K562 (cell line): ENCODE results near the gene FAR2. TPM values are rescaled to one million over a fixed set of nuclear protein-coding genes. Genes with fewer than 3 reads are reported as not detected.

Experiments used
- ATAC-seq: fragments of 200-7000 bp; cut with Tn5 transposase; 3 replicates; pipeline ENCODE4 v1.9.1; 2020; ENCODE audit warnings: moderate library complexity
- BruUV-seq: library from RNA; stranded (reverse); fragments of 400-500 nt; replicated peaks from 2 replicates; lab custom pipeline; 2021; lab: Mats Ljungman, UMichigan
- CTCF ChIA-PET: fragments of 300-600 bp; formaldehyde crosslinking; extraction: SDS; loops from one replicate; lab custom pipeline; 2021; ENCODE audit warnings: low intra/inter-chr PET ratio; lab: Yijun Ruan, JAX
- POLR2A ChIA-PET: fragments of 300-600, 350-650 bp; sonication (Branson Sonifier 250); formaldehyde crosslinking; extraction: SDS; loops from one replicate; lab custom pipeline; 2021; ENCODE audit warnings: antibody characterized with exemption, inconsistent platforms; lab: Yijun Ruan, JAX
- DNase-seq, 4 experiments: peaks; one replicate each; pipeline versions ENCODE4 v3.0.0 to v3.0.0-alpha.2; 2011 to 2018; ENCODE audit warnings: low spot score in 3 of 4, mixed read lengths in 3 of 4; ENCODE audit errors: extremely low read depth in 1 of 4
- FAIRE-seq: peaks from 2 replicates; lab custom pipeline; 2011; peaks lifted over from hg19 to GRCh38; lab: Jason Lieb, UNC
- H2AFZ ChIP-seq: 2 replicates; pipeline ENCODE4 v1.6.0; 2011; ENCODE audit warnings: low read depth, low read length, control low read depth, inconsistent platforms
- H3K27ac ChIP-seq: fragments of 200-600 bp; 3 replicates; pipeline ENCODE4 v1.8.0; 2011; ENCODE audit warnings: low read depth, mild to moderate bottlenecking, control low read depth, inconsistent platforms, low read length, moderate library complexity, mixed read lengths; ENCODE audit errors: extremely low read depth
- H3K27me3 ChIP-seq, 2 experiments: fragments of 300-600 bp in 1 of 2; 2 replicates in 1 of 2; 3 replicates in 1 of 2; pipeline versions ENCODE4 v1.6.0 to v1.8.0; 2011; ENCODE audit warnings: inconsistent platforms in 2 of 2, low read length in 2 of 2, mild to moderate bottlenecking in 1 of 2, mixed read lengths in 1 of 2, moderate library complexity in 1 of 2; ENCODE audit not compliant: control insufficient read depth in 2 of 2, insufficient read depth in 2 of 2
- H3K36me3 ChIP-seq: fragments of 300-600 bp; 3 replicates; pipeline ENCODE4 v1.8.0; 2011; ENCODE audit warnings: mild to moderate bottlenecking, low read length, inconsistent platforms; ENCODE audit not compliant: control insufficient read depth, insufficient read depth
- H3K4me1 ChIP-seq, 2 experiments: fragments of 200-600 bp in 1 of 2; replicated peaks in 1 of 2; 2 replicates in 1 of 2; 3 replicates in 1 of 2; pipeline versions ENCODE4 v1.5.1 to v1.8.0; 2011; ENCODE audit warnings: inconsistent platforms in 2 of 2, low read length in 2 of 2, mild to moderate bottlenecking in 1 of 2, mixed read lengths in 1 of 2, moderate library complexity in 1 of 2; ENCODE audit not compliant: control insufficient read depth in 2 of 2, insufficient read depth in 2 of 2
- H3K4me2 ChIP-seq: 2 replicates; pipeline ENCODE4 v1.6.1; 2011; ENCODE audit warnings: low read length, control low read depth, inconsistent platforms, mixed read lengths; ENCODE audit not compliant: insufficient read depth
- H3K4me3 ChIP-seq: fragments of 200-600 bp; sonication (generic), shearing (Covaris generic); 2 replicates; pipeline ENCODE4 v1.5.1; 2016; ENCODE audit warnings: control low read depth, inconsistent platforms
- H3K79me2 ChIP-seq: fragments of 200-600 bp; 3 replicates; pipeline ENCODE4 v1.8.0; 2011; ENCODE audit warnings: low read length, inconsistent platforms; ENCODE audit not compliant: control insufficient read depth, insufficient read depth
- H3K9ac ChIP-seq, 2 experiments: 2 replicates each; pipeline versions ENCODE4 v1.6.0 to v1.6.1; 2011; ENCODE audit warnings: low read depth in 2 of 2, low read length in 2 of 2, control low read depth in 1 of 2, inconsistent platforms in 1 of 2, mild to moderate bottlenecking in 1 of 2, mixed read lengths in 1 of 2; ENCODE audit not compliant: insufficient read depth in 1 of 2
- H3K9me1 ChIP-seq: one replicate; pipeline ENCODE4 v1.6.0; 2011; ENCODE audit warnings: inconsistent platforms, mild to moderate bottlenecking, low read length, moderate library complexity; ENCODE audit not compliant: control insufficient read depth, insufficient read depth
- H3K9me3 ChIP-seq: replicated peaks from 2 replicates; pipeline ENCODE4 v1.5.1; 2011; ENCODE audit warnings: low read depth, low read length, inconsistent platforms; ENCODE audit not compliant: control insufficient read depth, insufficient read depth
- H4K20me1 ChIP-seq: replicated peaks from 2 replicates; pipeline ENCODE4 v1.6.1; 2011; ENCODE audit warnings: low read length, inconsistent platforms, mixed read lengths; ENCODE audit not compliant: control insufficient read depth, insufficient read depth
- BCOR ChIP-seq: fragments of 450-650 bp; IDR thresholded peaks from 2 replicates; pipeline ENCODE4 v1.6.1; 2016
- CBX2 ChIP-seq: fragments of 200-600 bp; sonication (generic); IDR thresholded peaks from one replicate; pipeline ENCODE4 v1.6.1; 2012; ENCODE audit warnings: mild to moderate bottlenecking, low read length, inconsistent platforms; ENCODE audit not compliant: insufficient read depth, poor library complexity, severe bottlenecking
- CCAR2 ChIP-seq: fragments of 200-400 bp; formaldehyde crosslinking; IDR thresholded peaks from 2 replicates; pipeline ENCODE4 v1.6.1; 2017; ENCODE audit warnings: mild to moderate bottlenecking, low read depth, low read length
- ELF4 ChIP-seq: fragments of 450-650 bp; formaldehyde crosslinking; IDR thresholded peaks from 2 replicates; pipeline ENCODE4 v1.4.0; 2022; ENCODE audit warnings: missing genetic modification characterization
- HMG20A ChIP-seq: fragments of 450-650 bp; formaldehyde crosslinking; conservative IDR thresholded peaks from 2 replicates; pipeline ENCODE4 v1.4.0; 2020; ENCODE audit warnings: mild to moderate bottlenecking, mixed read lengths
- HNRNPUL1 ChIP-seq: fragments of 200-400 bp; formaldehyde crosslinking; IDR thresholded peaks from 2 replicates; pipeline ENCODE4 v1.6.1; 2017; ENCODE audit warnings: low read length
- JUN ChIP-seq, 2 experiments: sonication (generic) in 1 of 2; formaldehyde crosslinking in 1 of 2; IDR thresholded peaks; 2 replicates each; pipeline versions ENCODE4 v1.6.1 to v1.8.0; 2012 to 2022; ENCODE audit warnings: borderline replicate concordance in 2 of 2, mild to moderate bottlenecking in 2 of 2, improper control_type of control experiment in 1 of 2, low read depth in 1 of 2, low read length in 1 of 2, missing genetic modification reagents in 1 of 2
- MCM5 ChIP-seq: fragments of 450-650 bp; IDR thresholded peaks from 2 replicates; pipeline ENCODE4 v1.6.1; 2016; ENCODE audit warnings: low read depth
- NBN ChIP-seq: fragments of 450-650 bp; IDR thresholded peaks from 2 replicates; pipeline ENCODE4 v1.6.1; 2016; ENCODE audit warnings: low read depth, mild to moderate bottlenecking
- NFE2L1 ChIP-seq: fragments of 450-650 bp; IDR thresholded peaks from 2 replicates; pipeline ENCODE4 v1.6.1; 2016; ENCODE audit warnings: missing genetic modification characterization, low read depth, mild to moderate bottlenecking, missing compliant biosample characterization, moderate library complexity, borderline replicate concordance
- RBM15 ChIP-seq: fragments of 200-400 bp; formaldehyde crosslinking; IDR thresholded peaks from 2 replicates; pipeline ENCODE4 v1.6.1; 2018; ENCODE audit warnings: mild to moderate bottlenecking, low read length, moderate library complexity; ENCODE audit not compliant: insufficient read depth
- SMAD3 ChIP-seq: fragments of 450-650 bp; formaldehyde crosslinking; conservative IDR thresholded peaks from 2 replicates; pipeline ENCODE4 v1.4.0; 2020; ENCODE audit warnings: mild to moderate bottlenecking
- TRIM24 ChIP-seq, 2 experiments: fragments of 450-650 bp; IDR thresholded peaks; 2 replicates each; pipeline ENCODE4 v1.6.1; 2016
- ZNF133 ChIP-seq: fragments of 250-450 bp; sonication (Bioruptor Pico); IDR thresholded peaks from 2 replicates; pipeline ENCODE4 v1.4.0; 2020; ENCODE audit warnings: mild to moderate bottlenecking
- ZNF354B ChIP-seq: fragments of 250-450 bp; sonication (Bioruptor Pico); IDR thresholded peaks from 2 replicates; pipeline ENCODE4 v1.4.0; 2020
- WGBS: fragments of 100-300 bp; shearing (Covaris generic); methylation state at CpG from one replicate; pipeline ENCODE4 v1.1.6; 2016; ENCODE audit warnings: low coverage, mixed read lengths; ENCODE audit not compliant: insufficient coverage; ENCODE audit errors: missing lambda C conversion rate; 5-methylcytosine and 5-hydroxymethylcytosine counted together
- in situ Hi-C: fragments of 300-500 bp; cut with MboI; formaldehyde crosslinking; loops from 4 replicates; pipeline ENCODE4 v1.15.0; 2018; ENCODE audit warnings: inconsistent platforms, mixed read lengths
- intact Hi-C: fragments of 100-400 bp; cut with micrococcal nuclease; formaldehyde crosslinking; loops from 2 replicates; pipeline ENCODE4 v1.14.2; 2022
- polyA plus RNA-seq, 8 experiments: library from polyadenylated mRNA; depleted of rRNA in 4 of 8; stranded (reverse) in 5 of 8; unstranded in 3 of 8; fragments of >200 nt; fragmentation: Nextera tagmentation in 2 of 8; fragmentation: Illumina TruSeq in 1 of 8; extraction: Ambion mirVana in 2 of 8; extraction: Trizol in 1 of 8; gene quantifications; 2 replicates each; pipeline versions ENCODE4 v1.2.1 to v1.2.3, GENCODE V29; 2011 to 2014; ENCODE audit warnings: inconsistent platforms in 1 of 8, missing spikeins in 1 of 8
- total RNA-seq, 7 experiments: library from RNA; depleted of rRNA in 6 of 7; stranded (reverse); fragments of >200 nt in 6 of 7; fragmentation: Illumina TruSeq in 2 of 7; extraction: Trizol in 2 of 7; gene quantifications; 2 replicates each; pipeline versions ENCODE4 v1.2.1 to v1.2.3, GENCODE V29; 2011 to 2021; ENCODE audit warnings: low replicate concordance in 1 of 7

FAR2 gene
- total and polyA plus RNA-seq, 9 of the 15 experiments (the other 6 are each of a cell fraction or from before 2014, with no cell fraction given) = 5.0 to 13.4 (median 8.5) TPM

DNA sequence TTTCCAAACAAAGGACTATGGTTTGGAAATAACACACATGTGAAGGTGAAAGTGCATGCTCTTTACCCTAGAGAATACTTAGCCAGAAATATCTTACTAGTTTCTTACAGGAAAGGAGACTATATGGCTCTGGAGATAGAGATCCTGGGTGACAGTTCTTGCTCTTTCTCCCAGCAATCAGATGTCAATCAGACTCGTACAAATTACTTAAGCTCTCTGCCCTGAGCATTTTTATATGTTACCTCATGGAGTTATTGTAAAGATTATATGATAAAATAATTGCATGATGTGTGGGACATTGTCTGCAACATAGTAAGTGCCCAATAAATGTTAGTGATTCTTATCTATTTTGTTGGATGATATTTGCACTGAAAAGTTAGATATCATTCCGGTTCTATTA, 76.8 kb downstream of the FAR2 start:
- ChIA-PET POLR2A (no interaction called here), CTCF (no interaction called here)
- H3K4me1 ChIP-seq = no peaks in the 10 kb centered on the region
- ATAC-seq = no peak
- H3K9ac ChIP-seq = no peak overlapping the region
- 15% methylated on average over 2 of the region's 2 CpGs for WGBS
- no peak overlapping the region for H3K4me2 ChIP-seq
- no peaks in the 10 kb centered on the region for H3K36me3 ChIP-seq
- no TSS peak for BruUV-seq
- H3K27me3 ChIP-seq = no peaks in the 10 kb centered on the region; a peak in 1 of 5 replicates
- no peak overlapping the region for H3K4me3 ChIP-seq
- H4K20me1 ChIP-seq = no peaks in the 10 kb centered on the region
- in situ Hi-C loops (no loop called here), intact Hi-C loops (no loop called here)
- H3K27ac ChIP-seq = no peak overlapping the region
- no peak for DNase-seq
- no peaks in the 10 kb centered on the region for H3K9me3 ChIP-seq
- TF ChIP-seq ZNF354B (CRISPR knock-in tag) = no peak
- no peak for TF ChIP-seq MCM5
- TF ChIP-seq NFE2L1 = no peak
- H2AFZ ChIP-seq = no peak overlapping the region
- no peaks in the 10 kb centered on the region for H3K9me1 ChIP-seq
- FAIRE-seq = no peak
- no peaks in the 10 kb centered on the region for H3K79me2 ChIP-seq

DNA sequence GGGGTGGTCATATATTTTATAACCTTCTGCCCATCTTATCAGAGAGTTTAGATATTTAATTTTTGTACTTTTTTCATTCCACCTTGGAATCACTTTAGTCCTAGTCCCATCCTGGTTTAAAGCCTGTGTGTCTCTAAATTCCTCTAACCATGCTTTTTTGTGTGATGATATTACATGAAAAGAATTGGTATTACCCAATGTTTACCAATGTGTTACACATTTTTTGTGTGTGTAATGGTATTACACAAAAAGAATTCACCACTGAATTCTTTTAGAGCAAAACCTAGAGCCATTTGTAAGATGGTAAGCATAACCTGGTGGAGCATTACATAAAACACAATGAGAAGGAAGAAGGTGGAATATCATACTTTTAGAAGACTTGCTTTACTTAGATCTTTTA, 77.5 kb downstream of the FAR2 start:
- Histone ChIP-seq H3K4me3 (no peak overlapping the region), H2AFZ (no peak overlapping the region), H3K4me1 (no peaks in the 10 kb centered on the region), H3K27ac (no peak overlapping the region), H3K9me3 (no peaks in the 10 kb centered on the region), H3K4me2 (no peak overlapping the region), H3K27me3 (no peaks in the 10 kb centered on the region; a peak in 1 of 5 replicates), H3K9ac (no peak overlapping the region)
- ATAC-seq = no peak
- POLR2A ChIA-PET = no interaction called here
- TF ChIP-seq TRIM24 (IDR thresholded peaks at IDR 0.05) = no peak
- TF ChIP-seq HMG20A (CRISPR knock-in tag) = no peak
- no peak for TF ChIP-seq SMAD3 (CRISPR knock-in tag)
- no peak for TF ChIP-seq JUN (IDR thresholded peaks at IDR 0.05; ENCODE audit: borderline replicate concordance, low read depth, low read length)
- TF ChIP-seq JUN (CRISPR knock-in tag; IDR thresholded peaks at IDR 0.05; ENCODE audit: borderline replicate concordance) = no peak
- no peak for TF ChIP-seq HNRNPUL1
- TF ChIP-seq BCOR = no peak
- no peak for TF ChIP-seq NBN
- no peak for TF ChIP-seq ZNF133 (CRISPR knock-in tag)
- no peak for TF ChIP-seq CCAR2
- no peak for TF ChIP-seq RBM15
- TF ChIP-seq ELF4 (CRISPR knock-in tag) = no peak
- TF ChIP-seq CBX2 = no peak
- TF ChIP-seq, all 486 proteins: peak for 0
- DNase-seq (no peak), FAIRE-seq (no peak)
- Histone ChIP-seq H3K79me2 (no peaks in the 10 kb centered on the region), H4K20me1 (no peaks in the 10 kb centered on the region), H3K36me3 (no peaks in the 10 kb centered on the region), H3K9me1 (no peaks in the 10 kb centered on the region)
- CTCF ChIA-PET = no interaction called here
- in situ Hi-C loops = no loop called here
- BruUV-seq = no TSS peak
- intact Hi-C loops = no loop called here
